Aorta (tissue), 5 donors: ENCODE results near the gene ADCYAP1R1. TPM values are rescaled to one million over a fixed set of nuclear protein-coding genes. Genes with fewer than 3 reads are reported as not detected.
A peak's percentile ranks its signal among the peaks of the same experiment; 100 is the strongest.
"Not testable (repeated sequence)": the region's sequence is repeated elsewhere in the genome, so short reads cannot be mapped to it uniquely, and the experiment has no call there.

Experiments used
- ATAC-seq: fragments of 200-7000 bp; cut with Tn5 transposase; one replicate; pipeline ENCODE4 v1.9.1; 2022; ENCODE audit warnings: moderate library complexity; ENCODE audit not compliant: low FRiP score
- DNase-seq, 2 donors: peaks; one replicate each; pipeline ENCODE4 v3.0.0-alpha.2; 2020
- H3K27ac ChIP-seq, 2 donors: one replicate each; pipeline ENCODE4 v1.5.1; 2013; ENCODE audit warnings: low read length in 2 of 2, mild to moderate bottlenecking in 2 of 2, moderate library complexity in 2 of 2, control low read depth in 1 of 2, inconsistent platforms in 1 of 2, low read depth in 1 of 2
- H3K27me3 ChIP-seq, 2 donors: one replicate each; pipeline ENCODE4 v1.6.1; 2013; ENCODE audit warnings: control low read depth in 1 of 2, low read length in 1 of 2, mild to moderate bottlenecking in 1 of 2, moderate library complexity in 1 of 2; ENCODE audit not compliant: insufficient read depth in 2 of 2, control insufficient read depth in 1 of 2
- H3K36me3 ChIP-seq, 2 donors: one replicate each; pipeline ENCODE4 v1.6.1; 2013; ENCODE audit warnings: control low read depth in 1 of 2, low read length in 1 of 2, mild to moderate bottlenecking in 1 of 2; ENCODE audit not compliant: insufficient read depth in 2 of 2, control insufficient read depth in 1 of 2
- H3K4me1 ChIP-seq, 2 donors: one replicate each; pipeline ENCODE4 v1.6.1; 2013; ENCODE audit warnings: low read length in 2 of 2, control low read depth in 1 of 2, mild to moderate bottlenecking in 1 of 2, moderate library complexity in 1 of 2; ENCODE audit not compliant: insufficient read depth in 2 of 2, control insufficient read depth in 1 of 2
- H3K4me3 ChIP-seq, 2 donors: one replicate each; pipeline ENCODE4 v1.5.1; 2013; ENCODE audit warnings: low read length in 2 of 2, control low read depth in 1 of 2, mild to moderate bottlenecking in 1 of 2
- H3K9me3 ChIP-seq: one replicate; pipeline ENCODE4 v1.6.1; 2013; ENCODE audit warnings: mild to moderate bottlenecking, low read length; ENCODE audit not compliant: control insufficient read depth
- WGBS, 2 donors: extraction: QIAGEN DNeasy Blood & Tissue Kit; methylation state at CpG; one replicate each; pipeline ENCODE4 v1.1.7; 2013; 5-methylcytosine and 5-hydroxymethylcytosine counted together
- intact Hi-C, 2 donors: fragments of 100-400 bp; cut with DNase I; formaldehyde crosslinking; loops; one replicate each; pipeline versions ENCODE4 v1.14.2 to v1.15.0; 2022
- polyA plus RNA-seq, 2 donors: library from polyadenylated mRNA; stranded (reverse); fragments of 200-250 nt; gene quantifications; one replicate each; pipeline ENCODE4 v1.2.3, GENCODE V29; 2013
- total RNA-seq, 2 donors: library from RNA; stranded (reverse); fragmentation: NEBNext Ultra II Directional; extraction: Animal tissue kit (Norgen Biotek cat#: 25700); gene quantifications; one replicate each; pipeline ENCODE4 v1.2.1, GENCODE V29; 2021
- donor health status: healthy with polysubstance abuse.
- donor health status: Bipolar disorder and iron deficiency.
- donor health status: DM: no; HTN: no; CAD: no.
- donor health status: DM: no; HTN: no; CAD: no.
- donor health status: DM: yes; HTN: yes; CAD: no.

The ADCYAP1R1 gene
- total and polyA plus RNA-seq, 4 donors = 1.1 to 6.1 TPM; not detected in 2

DNA sequence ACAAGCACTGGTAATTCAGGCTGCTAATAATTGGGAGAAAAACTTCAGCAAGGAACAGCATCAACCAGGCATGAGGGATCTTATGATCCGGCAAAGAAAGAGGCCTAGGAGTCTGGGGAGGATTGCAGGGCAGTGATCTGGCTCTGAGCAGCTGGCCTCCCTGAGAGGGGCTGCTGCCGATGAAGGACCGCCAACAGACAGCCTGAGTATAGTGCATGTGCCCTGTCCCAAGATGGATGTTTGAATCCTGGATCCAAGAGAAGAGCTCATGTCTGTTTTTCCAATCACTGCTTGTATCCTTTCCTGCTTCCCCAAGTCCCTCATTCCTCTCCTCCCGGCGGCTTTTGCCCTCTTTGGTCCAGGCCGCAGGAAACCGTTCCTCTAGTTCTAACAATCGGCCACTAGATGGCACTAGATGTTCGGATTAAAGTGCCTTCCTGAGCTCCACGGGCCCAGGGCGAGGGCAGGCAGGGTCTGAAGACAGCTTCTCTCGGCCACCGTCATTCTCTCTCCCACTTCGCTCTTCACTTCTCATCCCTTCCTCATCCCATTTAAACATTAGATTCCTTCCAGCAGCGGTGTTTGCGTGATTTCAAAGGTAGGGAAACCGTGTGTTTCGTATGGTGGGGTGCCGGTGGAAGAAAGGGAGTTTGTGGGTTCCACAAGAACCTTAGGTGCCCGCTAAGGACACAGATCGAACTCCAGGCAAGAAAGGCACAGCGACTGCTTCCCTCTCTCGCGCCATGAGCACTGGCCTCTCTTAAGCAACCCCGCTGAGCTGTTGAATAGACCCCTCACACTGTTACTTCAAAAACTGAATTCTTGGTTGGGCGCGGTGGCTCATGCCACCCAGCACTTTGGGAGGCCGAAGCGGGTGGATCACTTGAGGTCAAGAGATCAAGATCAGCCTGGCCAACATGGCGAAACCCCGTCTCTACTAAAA is 82.4 kb downstream of the ADCYAP1R1 start:
- WGBS, 2 donors = 48 to 49% methylated on average over 31 of the region's 31 CpGs
- intact Hi-C loops = loop anchor here (2.0 to 5.0 kb wide), 3 partner anchors 498 to 603 kb away; no protein-coding TSS in a partner anchor
- DNase-seq = peak; percentile 64 to 85
- Histone ChIP-seq H3K27ac (no peak overlapping the region), H3K36me3 (no peaks in the 10 kb centered on the region), H3K27me3 (no peaks in the 10 kb centered on the region), H3K9me3 (no peaks in the 10 kb centered on the region), H3K4me3 (no peak overlapping the region), H3K4me1 (no peaks in the 10 kb centered on the region)
- ATAC-seq = peak; percentile 85

DNA sequence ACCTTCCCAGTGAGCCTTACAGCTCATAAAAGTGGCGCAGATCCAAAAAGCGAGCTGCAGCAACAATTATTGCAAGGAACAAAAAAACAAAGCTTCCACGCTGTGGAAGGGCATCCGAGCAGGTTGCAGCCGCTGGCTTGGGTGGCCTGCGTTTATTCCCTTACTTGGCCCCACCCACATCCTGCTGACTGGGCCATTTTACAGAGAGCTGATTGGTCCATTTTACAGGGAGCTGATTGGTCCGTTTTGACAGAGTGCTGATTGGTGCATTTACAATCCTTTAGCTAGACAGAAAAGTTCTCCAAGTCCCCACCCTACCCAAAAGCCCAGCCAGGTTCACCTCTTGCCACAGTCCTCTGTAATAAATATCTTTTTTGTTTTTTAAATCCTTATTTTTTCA is 85.1 kb downstream of the ADCYAP1R1 start:
- WGBS, 2 donors = 75 to 78% methylated on average over 7 of the region's 7 CpGs
- Histone ChIP-seq H3K27me3 (no peaks in the 10 kb centered on the region), H3K4me3 (no peak overlapping the region), H3K36me3 (no peaks in the 10 kb centered on the region), H3K9me3 (no peaks in the 10 kb centered on the region), H3K4me1 (no peaks in the 10 kb centered on the region), H3K27ac (no peak overlapping the region)
- DNase-seq (no peak), ATAC-seq (no peak)
- intact Hi-C loops = no loop called here

DNA sequence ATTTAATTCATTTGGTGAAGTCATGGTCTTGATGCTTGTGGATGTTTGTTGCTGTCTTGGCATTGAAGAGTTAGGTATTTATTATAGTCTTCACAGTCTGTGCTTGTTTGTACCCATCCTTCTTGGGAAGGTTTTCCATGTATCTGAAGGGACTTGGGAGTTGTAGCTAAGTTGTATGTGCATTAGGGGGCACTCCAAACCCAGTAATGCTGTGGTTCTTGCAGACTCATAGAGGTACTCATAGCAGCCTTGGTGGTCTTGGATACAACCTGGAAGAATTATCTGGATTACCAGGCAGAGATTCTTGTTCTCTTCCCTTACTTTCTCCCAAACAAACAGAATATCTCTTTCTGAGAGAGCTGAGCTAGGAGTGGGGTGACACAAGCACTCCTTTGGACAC is 93.2 kb downstream of the ADCYAP1R1 start:
- H3K27ac ChIP-seq = no peak overlapping the region
- no peaks in the 10 kb centered on the region for H3K27me3 ChIP-seq
- intact Hi-C loops = no loop called here
- H3K9me3 ChIP-seq = peaks cover 6% of the 10 kb centered on the region
- ATAC-seq (no peak), DNase-seq (no peak)
- H3K4me1 ChIP-seq = no peaks in the 10 kb centered on the region
- no peaks in the 10 kb centered on the region for H3K36me3 ChIP-seq
- H3K4me3 ChIP-seq = no peak overlapping the region

DNA sequence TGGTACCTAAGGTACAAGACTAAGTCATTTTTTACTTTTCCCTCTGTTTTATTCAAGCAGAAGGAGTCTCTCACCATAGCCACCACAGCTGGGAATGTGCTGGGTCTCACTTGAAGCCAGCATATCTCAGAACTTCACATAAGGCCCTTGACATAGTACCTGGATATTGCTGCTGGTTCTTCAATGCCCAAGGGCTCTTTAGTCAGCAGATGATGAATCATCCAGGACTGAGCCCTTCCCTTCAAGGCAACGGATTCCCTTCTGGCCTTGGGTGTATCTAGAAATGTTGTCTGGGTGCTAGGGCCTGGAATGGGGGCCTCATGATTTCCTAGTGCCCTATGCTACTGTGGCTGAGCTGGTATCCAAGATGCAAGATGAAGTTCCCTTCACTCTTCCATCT is 93.9 kb downstream of the ADCYAP1R1 start:
- ATAC-seq (no peak), DNase-seq (no peak)
- WGBS, 2 donors = 56 to 68% methylated on average over 1 of the region's 1 CpG
- H3K9me3 ChIP-seq = peaks cover 6% of the 10 kb centered on the region
- H3K27ac ChIP-seq = no peak overlapping the region
- H3K4me1 ChIP-seq = no peaks in the 10 kb centered on the region
- no peak overlapping the region for H3K4me3 ChIP-seq
- no peaks in the 10 kb centered on the region for H3K36me3 ChIP-seq
- intact Hi-C loops = no loop called here
- H3K27me3 ChIP-seq = no peaks in the 10 kb centered on the region

DNA sequence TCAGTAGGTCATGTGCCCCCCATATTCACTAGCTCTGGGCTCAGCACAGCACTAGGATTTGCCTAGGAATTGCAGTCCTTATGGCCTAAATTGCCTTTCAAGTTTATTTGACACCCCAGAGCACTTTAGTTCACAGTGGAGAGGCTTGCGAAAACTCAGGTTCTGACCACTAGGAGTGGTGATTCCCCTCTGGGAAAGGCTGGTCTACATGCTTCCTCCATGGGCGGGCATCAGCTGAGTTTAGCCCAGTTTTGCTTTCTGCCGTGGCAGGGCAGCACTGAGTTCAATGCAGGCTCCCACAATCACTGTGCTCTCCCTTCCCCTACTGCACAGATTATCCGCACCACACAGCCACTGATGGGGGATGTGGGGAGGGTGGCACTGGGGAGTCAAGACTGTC is 94.4 kb downstream of the ADCYAP1R1 start:
- DNase-seq (no peak), ATAC-seq (no peak)
- no peak overlapping the region for H3K4me3 ChIP-seq
- intact Hi-C loops = no loop called here
- WGBS, 2 donors = 87 to 89% methylated on average over 4 of the region's 4 CpGs
- H3K4me1 ChIP-seq = no peaks in the 10 kb centered on the region
- no peaks in the 10 kb centered on the region for H3K27me3 ChIP-seq
- peaks cover 6% of the 10 kb centered on the region for H3K9me3 ChIP-seq
- H3K36me3 ChIP-seq = no peaks in the 10 kb centered on the region
- H3K27ac ChIP-seq = no peak overlapping the region

DNA sequence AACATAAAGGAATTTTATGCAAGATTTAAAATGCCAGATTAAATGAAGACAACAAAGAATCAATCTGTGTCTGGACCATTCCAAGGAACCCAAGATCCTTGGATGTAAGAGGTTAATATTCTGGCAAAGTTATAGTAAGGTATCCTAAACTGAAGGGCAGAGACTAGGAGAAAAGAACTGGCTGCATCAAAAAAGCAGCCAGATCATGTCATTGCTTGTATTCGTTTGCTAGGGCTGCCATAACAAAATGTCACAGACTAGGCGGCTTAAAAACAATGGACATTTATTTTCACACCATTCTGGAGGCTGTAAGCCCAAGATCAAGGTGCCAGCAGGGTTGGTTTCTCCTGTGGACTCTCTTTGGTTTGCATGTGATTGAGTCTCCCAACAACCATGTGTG is 99.7 kb downstream of the ADCYAP1R1 start:
- H3K36me3 ChIP-seq = no peaks in the 10 kb centered on the region
- H3K27ac ChIP-seq = no peak overlapping the region
- H3K4me3 ChIP-seq = no peak overlapping the region
- H3K4me1 ChIP-seq = no peaks in the 10 kb centered on the region
- ATAC-seq (no peak), DNase-seq (no peak)
- H3K9me3 ChIP-seq = no peaks in the 10 kb centered on the region
- intact Hi-C loops = no loop called here
- WGBS, 2 donors = 68 to 73% methylated on average over 2 of the region's 2 CpGs
- H3K27me3 ChIP-seq = peaks cover 0 to 2% of the 10 kb centered on the region in 2 donors

DNA sequence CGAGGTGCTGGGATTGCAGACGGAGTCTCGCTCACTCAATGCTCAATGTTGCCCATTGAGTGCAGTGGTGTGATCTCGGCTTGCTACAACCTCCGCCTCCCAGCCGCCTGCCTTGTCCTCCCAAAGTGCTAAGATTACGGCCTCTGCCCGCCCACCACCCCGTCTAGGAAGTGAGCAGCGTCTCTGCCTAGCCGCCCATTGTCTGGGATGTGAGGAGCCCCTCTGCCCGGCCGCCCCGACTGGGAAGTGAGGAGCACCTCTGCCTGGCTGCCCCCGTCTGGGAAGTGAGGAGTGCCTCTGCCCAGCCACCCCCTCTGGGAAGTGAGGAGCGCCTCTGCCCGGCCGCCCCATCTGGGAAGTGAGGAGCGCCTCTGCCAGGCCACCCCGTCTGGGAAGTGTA is 101.2 kb downstream of the ADCYAP1R1 start:
- whole genome bisulfite sequencing, 2 donors = 86 to 91% methylated on average over 17 to 20 of the region's 20 CpGs
- H3K4me3 ChIP-seq, H3K4me1 ChIP-seq, H3K36me3 ChIP-seq, DNase-seq, H3K27ac ChIP-seq, H3K9me3 ChIP-seq, intact Hi-C loops, ATAC-seq, H3K27me3 ChIP-seq: not testable (repeated sequence)

DNA sequence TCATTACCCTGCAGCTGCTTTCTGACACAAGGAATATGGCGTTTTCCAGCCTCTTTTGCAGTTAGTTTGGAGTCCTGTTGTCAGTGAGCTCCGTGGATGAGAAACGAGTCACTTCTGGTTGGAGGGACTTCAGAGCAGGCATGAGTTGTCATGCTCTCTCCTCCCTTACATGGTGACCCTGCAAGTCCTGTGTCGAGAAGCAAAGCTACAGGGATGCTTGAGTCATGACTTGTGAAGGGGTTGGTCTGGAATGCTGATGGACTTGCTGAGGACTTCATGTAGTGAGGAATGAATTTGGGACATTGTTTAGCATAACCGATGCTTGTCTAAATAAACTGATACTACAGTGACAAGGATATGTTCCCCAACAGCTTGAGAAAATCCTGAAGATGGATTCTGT is 108.8 kb downstream of the ADCYAP1R1 start:
- Histone ChIP-seq H3K36me3 (no peaks in the 10 kb centered on the region), H3K4me1 (no peaks in the 10 kb centered on the region), H3K27me3 (no peaks in the 10 kb centered on the region), H3K4me3 (no peak overlapping the region), H3K9me3 (no peaks in the 10 kb centered on the region), H3K27ac (no peak overlapping the region)
- 55 to 66% methylated on average over 5 of the region's 5 CpGs for WGBS, 2 donors
- DNase-seq = no peak
- ATAC-seq = no peak
- intact Hi-C loops = no loop called here
